ENCODE data around the gene APOA5. TPM values are rescaled to one million over a fixed set of nuclear protein-coding genes. Genes with fewer than 3 reads are reported as not detected.

The APOA5 gene
- total and polyA plus RNA-seq, 2 of the 13 experiments (the other 11 are each of a cell fraction or from before 2014, with no cell fraction given), result 44.0 to 49.1 TPM

GRCh38 chr11:116786326-116786725 is 5.4 kb downstream of the APOA5 start (continued):
- TF ChIP-seq ZNF18 (CRISPR knock-in tag; IDR thresholded peaks at IDR 0.05; ENCODE audit: insufficient replicate concordance) (no peak), ZNF616 (CRISPR knock-in tag; IDR thresholded peaks at IDR 0.05; ENCODE audit: low read depth) (no peak)

GRCh38 chr11:116782728-116783127 is 9.0 kb downstream of the APOA5 start:
- H2AFZ ChIP-seq (ENCODE audit: low read length), result no peak overlapping the region
- no peaks in the 10 kb centered on the region for H3K27me3 ChIP-seq (ENCODE audit: control insufficient read depth in 1 of 2, insufficient read depth in 2 of 2, low read length in 2 of 2)
- no peak overlapping the region for H3K9ac ChIP-seq (ENCODE audit: insufficient read depth, low read depth, low read length)
- H3K9me3 ChIP-seq (ENCODE audit: low read length), result no peaks in the 10 kb centered on the region
- ChIA-PET POLR2A (interaction anchor here (0.9 to 1.4 kb wide), 4 partner anchors 9 to 50 kb away, joined by 3 to 4 read pairs (median 4); no protein-coding TSS in a partner anchor), CTCF (ENCODE audit: low intra/inter-chr PET ratio, low total read pairs) (no interaction called here)
- peaks cover 16% of the 10 kb centered on the region for H3K4me1 ChIP-seq (ENCODE audit: insufficient read depth, low read length)
- ATAC-seq, result no peak
- no peak for DNase-seq (ENCODE audit: low spot score)
- no peaks in the 10 kb centered on the region for H4K20me1 ChIP-seq (ENCODE audit: insufficient read depth, low read length)
- no peak overlapping the region for H3K27ac ChIP-seq (ENCODE audit: extremely low read length, insufficient read depth, low read length)
- no peak overlapping the region for H3K4me2 ChIP-seq (ENCODE audit: low read depth, low read length)
- peaks cover 35 to 84% of the 10 kb centered on the region in 2 experiments for H3K36me3 ChIP-seq (replicated peaks in 1 of 2; ENCODE audit: control insufficient read depth in 1 of 2, insufficient read depth in 2 of 2, low read length in 2 of 2)
- no TSS peak for BruUV-seq (replicated peaks)
- 98% methylated on average over 4 of the region's 4 CpGs for WGBS (ENCODE audit: low lambda C conversion rate)
- H3K4me3 ChIP-seq (replicated peaks in 1 of 3; ENCODE audit: insufficient read depth in 1 of 3, low read depth in 2 of 3, low read length in 3 of 3), result no peak overlapping the region
- TF ChIP-seq TARDBP (CRISPR knock-in tag; IDR thresholded peaks at IDR 0.05) (no peak), TEAD2 (CRISPR knock-in tag; IDR thresholded peaks at IDR 0.05) (no peak), ZKSCAN8 (CRISPR knock-in tag; IDR thresholded peaks at IDR 0.05; ENCODE audit: borderline replicate concordance) (no peak), ZNF333 (CRISPR knock-in tag; IDR thresholded peaks at IDR 0.05; ENCODE audit: borderline replicate concordance) (no peak), NFE2 (CRISPR knock-in tag; IDR thresholded peaks at IDR 0.05) (no peak), GTF2F1 (IDR thresholded peaks at IDR 0.05; ENCODE audit: low read length) (no peak), JDP2 (CRISPR knock-in tag; IDR thresholded peaks at IDR 0.05; ENCODE audit: borderline replicate concordance) (no peak), ZBTB1 (CRISPR knock-in tag; IDR thresholded peaks at IDR 0.05; ENCODE audit: borderline replicate concordance) (no peak), ZNF234 (CRISPR knock-in tag; conservative IDR thresholded peaks at IDR 0.05) (no peak)
- FAIRE-seq, result no peak
- intact Hi-C loops (cut with micrococcal nuclease; ENCODE audit: unreplicated experiment), result no loop called here
- in situ Hi-C loops (cut with HindIII; ENCODE audit: extremely low pct_ligation_motif_present, low pct_unique_long_range_greater_than_20kb), result no loop called here
- peaks cover 17% of the 10 kb centered on the region for H3K79me2 ChIP-seq (ENCODE audit: insufficient read depth, low read length)

Measured in HepG2 (cell line).